Measurements from ENCODE around the gene PRIMPOL.

PRIMPOL gene

DNA sequence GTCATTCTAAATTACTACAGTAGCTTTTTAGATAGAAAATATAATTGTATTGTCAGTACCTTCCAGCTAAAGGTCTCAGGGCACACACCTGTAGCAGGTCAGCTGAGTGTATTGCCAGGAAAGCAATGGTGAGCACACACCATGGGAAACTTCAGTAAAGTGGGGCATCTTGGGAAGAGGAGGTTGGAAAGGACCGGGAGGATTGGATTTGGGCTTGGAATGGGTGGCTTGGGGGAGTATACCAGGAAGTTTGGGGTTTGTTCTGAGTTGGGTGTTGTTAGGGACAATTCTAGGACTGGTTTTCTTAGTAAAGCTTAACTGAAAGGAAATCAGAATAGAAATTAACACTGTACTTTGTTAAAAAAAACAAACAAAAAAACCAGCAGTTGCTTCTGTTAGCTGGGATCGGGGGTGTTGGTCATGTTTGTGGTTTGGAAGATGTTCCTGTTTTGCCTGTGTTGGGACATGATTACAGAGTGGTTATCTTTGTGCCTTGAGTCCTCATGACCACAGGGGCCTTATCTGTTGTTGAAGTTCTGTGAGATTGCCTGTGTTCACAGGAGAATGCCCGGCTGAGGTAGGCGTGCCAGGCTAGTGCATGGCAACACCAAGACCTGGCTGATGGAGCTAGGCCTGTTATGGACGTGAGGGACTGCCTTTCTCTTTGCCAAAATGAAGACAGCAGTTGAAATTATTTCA, 35.1 kb downstream of the PRIMPOL start:
- Histone ChIP-seq H3K4me2 (ENCODE audit: low read length) (no peak overlapping the region), H4K8ac (ENCODE audit: low read depth, low read length) (no peak overlapping the region), H4K5ac (ENCODE audit: low read length) (no peak overlapping the region), H2BK5ac (ENCODE audit: low read length) (no peak overlapping the region), H3K4ac (ENCODE audit: low read depth, low read length) (no peak overlapping the region), H3K27me3 (ENCODE audit: insufficient read depth, low read length, poor library complexity) (no peaks in the 10 kb centered on the region), H3K18ac (ENCODE audit: low read length) (no peak overlapping the region), H3K9ac (ENCODE audit: low read length) (no peak overlapping the region), H2BK15ac (replicated peaks; ENCODE audit: low read depth) (no peak overlapping the region), H3K23ac (ENCODE audit: low read length) (no peak overlapping the region), H3K79me1 (ENCODE audit: low read length) (no peaks in the 10 kb centered on the region), H3K4me1 (ENCODE audit: control insufficient read depth, low read depth, low read length) (peaks cover 2% of the 10 kb centered on the region), H3K56ac (ENCODE audit: low read length) (no peak overlapping the region), H3K36me3 (ENCODE audit: control insufficient read depth, insufficient read depth, low read length) (no peaks in the 10 kb centered on the region), H2BK120ac (ENCODE audit: low read depth, low read length) (no peak overlapping the region), H3K79me2 (ENCODE audit: control insufficient read depth, insufficient read depth, low read length) (no peaks in the 10 kb centered on the region), H3K27ac (ENCODE audit: low read depth, low read length) (no peak overlapping the region), H2AK5ac (ENCODE audit: low read length) (no peak overlapping the region), H3K4me3 (ENCODE audit: low read length) (no peak overlapping the region)
- no CpG with 5 or more reads among the region's 5 CpGs for WGBS (ENCODE audit: extremely low coverage, insufficient coverage, low lambda C conversion rate)
- peak; percentile 10 for DNase-seq

GRCh38 chr4:184688005-184688404, 38.5 kb downstream of the PRIMPOL start:
- WGBS (ENCODE audit: extremely low coverage, insufficient coverage, low lambda C conversion rate): no CpG with 5 or more reads among the region's 3 CpGs

DNA sequence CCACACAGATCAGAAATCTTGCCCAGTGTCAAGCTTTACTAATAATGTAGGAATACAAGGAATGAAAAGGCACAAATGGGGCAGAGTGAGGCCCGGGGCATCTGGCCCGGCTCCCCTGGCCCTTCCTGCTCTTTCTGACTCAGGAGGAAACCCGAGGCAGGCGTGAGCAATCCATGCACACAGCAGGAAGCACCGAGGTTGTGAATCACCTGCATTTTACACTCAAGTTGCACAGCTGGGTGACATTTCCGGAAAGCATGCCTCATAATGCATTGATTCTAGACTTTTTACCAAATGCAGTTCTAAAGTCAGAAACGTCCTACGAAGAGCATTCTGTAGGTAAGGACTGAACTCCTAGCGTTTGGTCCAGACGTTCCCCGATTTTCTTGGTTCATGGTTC, 38.9 kb downstream of the PRIMPOL start:
- Histone ChIP-seq H3K9ac (ENCODE audit: low read length) (no peak overlapping the region), H3K4ac (ENCODE audit: low read depth, low read length) (no peak overlapping the region), H3K4me1 (ENCODE audit: control insufficient read depth, low read depth, low read length) (peaks cover 2% of the 10 kb centered on the region), H3K18ac (ENCODE audit: low read length) (no peak overlapping the region), H3K79me2 (ENCODE audit: control insufficient read depth, insufficient read depth, low read length) (no peaks in the 10 kb centered on the region), H2BK15ac (replicated peaks; ENCODE audit: low read depth) (no peak overlapping the region), H3K4me2 (ENCODE audit: low read length) (no peak overlapping the region), H3K79me1 (ENCODE audit: low read length) (no peaks in the 10 kb centered on the region), H3K27ac (ENCODE audit: low read depth, low read length) (peak overlapping the region; percentile 22), H2BK5ac (ENCODE audit: low read length) (no peak overlapping the region), H3K27me3 (ENCODE audit: insufficient read depth, low read length, poor library complexity) (no peaks in the 10 kb centered on the region), H4K8ac (ENCODE audit: low read depth, low read length) (no peak overlapping the region), H4K5ac (ENCODE audit: low read length) (no peak overlapping the region), H3K23ac (ENCODE audit: low read length) (no peak overlapping the region), H3K4me3 (ENCODE audit: low read length) (no peak overlapping the region), H3K36me3 (ENCODE audit: control insufficient read depth, insufficient read depth, low read length) (no peaks in the 10 kb centered on the region), H2BK120ac (ENCODE audit: low read depth, low read length) (no peak overlapping the region), H3K56ac (ENCODE audit: low read length) (no peak overlapping the region), H2AK5ac (ENCODE audit: low read length) (no peak overlapping the region)
- peak; percentile 82 for DNase-seq
- no CpG with 5 or more reads among the region's 11 CpGs for WGBS (ENCODE audit: extremely low coverage, insufficient coverage, low lambda C conversion rate)

More at GRCh38 chr4:184688005-184688404, 38.5 kb downstream of the PRIMPOL start:
- Histone ChIP-seq H2AK5ac (ENCODE audit: low read length) (no peak overlapping the region), H3K27ac (ENCODE audit: low read depth, low read length) (no peak overlapping the region), H3K9ac (ENCODE audit: low read length) (no peak overlapping the region), H3K18ac (ENCODE audit: low read length) (no peak overlapping the region), H3K4me1 (ENCODE audit: control insufficient read depth, low read depth, low read length) (peaks cover 2% of the 10 kb centered on the region), H3K4ac (ENCODE audit: low read depth, low read length) (no peak overlapping the region), H3K79me2 (ENCODE audit: control insufficient read depth, insufficient read depth, low read length) (no peaks in the 10 kb centered on the region), H4K5ac (ENCODE audit: low read length) (no peak overlapping the region), H3K56ac (ENCODE audit: low read length) (no peak overlapping the region), H3K36me3 (ENCODE audit: control insufficient read depth, insufficient read depth, low read length) (no peaks in the 10 kb centered on the region), H4K8ac (ENCODE audit: low read depth, low read length) (no peak overlapping the region), H2BK15ac (replicated peaks; ENCODE audit: low read depth) (no peak overlapping the region), H2BK120ac (ENCODE audit: low read depth, low read length) (no peak overlapping the region), H3K79me1 (ENCODE audit: low read length) (no peaks in the 10 kb centered on the region), H2BK5ac (ENCODE audit: low read length) (no peak overlapping the region), H3K4me3 (ENCODE audit: low read length) (no peak overlapping the region), H3K27me3 (ENCODE audit: insufficient read depth, low read length, poor library complexity) (no peaks in the 10 kb centered on the region), H3K4me2 (ENCODE audit: low read length) (no peak overlapping the region), H3K23ac (ENCODE audit: low read length) (no peak overlapping the region)
- DNase-seq: no peak

DNA sequence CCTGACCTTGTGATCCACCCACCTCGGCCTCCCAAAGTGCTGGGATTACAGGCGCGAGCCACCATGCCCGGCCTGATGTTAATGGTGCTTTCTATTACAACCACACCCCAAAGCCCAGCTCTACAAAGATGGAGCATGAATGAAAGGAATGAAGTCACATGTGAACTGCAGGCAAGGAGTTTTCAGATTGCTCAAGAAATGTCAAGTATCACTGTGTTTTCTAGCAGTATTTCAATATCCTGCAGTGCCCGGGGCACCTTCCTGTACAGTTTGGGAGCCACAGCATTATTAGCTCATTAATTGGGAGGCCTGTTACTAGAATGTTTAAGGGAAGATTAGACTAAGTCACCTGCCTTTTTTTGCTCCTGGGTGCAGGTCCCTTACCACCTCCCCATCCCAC, 40.1 kb downstream of the PRIMPOL start:
- Histone ChIP-seq H3K4me1 (ENCODE audit: control insufficient read depth, low read depth, low read length) (peaks cover 2% of the 10 kb centered on the region), H3K4ac (ENCODE audit: low read depth, low read length) (no peak overlapping the region), H3K23ac (ENCODE audit: low read length) (no peak overlapping the region), H2BK5ac (ENCODE audit: low read length) (no peak overlapping the region), H3K9ac (ENCODE audit: low read length) (no peak overlapping the region), H3K27me3 (ENCODE audit: insufficient read depth, low read length, poor library complexity) (no peaks in the 10 kb centered on the region), H2AK5ac (ENCODE audit: low read length) (no peak overlapping the region), H3K27ac (ENCODE audit: low read depth, low read length) (no peak overlapping the region), H3K4me3 (ENCODE audit: low read length) (no peak overlapping the region), H4K5ac (ENCODE audit: low read length) (no peak overlapping the region), H3K79me1 (ENCODE audit: low read length) (no peaks in the 10 kb centered on the region), H3K36me3 (ENCODE audit: control insufficient read depth, insufficient read depth, low read length) (no peaks in the 10 kb centered on the region), H2BK15ac (replicated peaks; ENCODE audit: low read depth) (no peak overlapping the region), H3K79me2 (ENCODE audit: control insufficient read depth, insufficient read depth, low read length) (no peaks in the 10 kb centered on the region), H3K56ac (ENCODE audit: low read length) (no peak overlapping the region), H3K4me2 (ENCODE audit: low read length) (no peak overlapping the region), H3K18ac (ENCODE audit: low read length) (no peak overlapping the region), H4K8ac (ENCODE audit: low read depth, low read length) (no peak overlapping the region), H2BK120ac (ENCODE audit: low read depth, low read length) (no peak overlapping the region)
- no CpG with 5 or more reads among the region's 5 CpGs for WGBS (ENCODE audit: extremely low coverage, insufficient coverage, low lambda C conversion rate)
- no peak for DNase-seq

GRCh38 chr4:184693056-184693455, 43.5 kb downstream of the PRIMPOL start:
- no peak overlapping the region for H3K4me2 ChIP-seq (ENCODE audit: low read length)
- WGBS (ENCODE audit: extremely low coverage, insufficient coverage, low lambda C conversion rate): no CpG with 5 or more reads among the region's 5 CpGs
- no peak overlapping the region for H3K4me3 ChIP-seq (ENCODE audit: low read length)
- H3K4me1 ChIP-seq (ENCODE audit: control insufficient read depth, low read depth, low read length): peaks cover 2% of the 10 kb centered on the region
- H3K9ac ChIP-seq (ENCODE audit: low read length): no peak overlapping the region
- no peaks in the 10 kb centered on the region for H3K79me1 ChIP-seq (ENCODE audit: low read length)
- no peak overlapping the region for H2BK5ac ChIP-seq (ENCODE audit: low read length)
- no peaks in the 10 kb centered on the region for H3K79me2 ChIP-seq (ENCODE audit: control insufficient read depth, insufficient read depth, low read length)
- H2BK120ac ChIP-seq (ENCODE audit: low read depth, low read length): no peak overlapping the region
- no peak overlapping the region for H3K56ac ChIP-seq (ENCODE audit: low read length)
- H2AK5ac ChIP-seq (ENCODE audit: low read length): no peak overlapping the region
- no peak overlapping the region for H3K4ac ChIP-seq (ENCODE audit: low read depth, low read length)
- peaks cover 1% of the 10 kb centered on the region for H3K36me3 ChIP-seq (ENCODE audit: control insufficient read depth, insufficient read depth, low read length)
- no peak overlapping the region for H3K27ac ChIP-seq (ENCODE audit: low read depth, low read length)
- no peak overlapping the region for H3K18ac ChIP-seq (ENCODE audit: low read length)
- DNase-seq: no peak
- no peak overlapping the region for H4K8ac ChIP-seq (ENCODE audit: low read depth, low read length)
- H2BK15ac ChIP-seq (replicated peaks; ENCODE audit: low read depth): no peak overlapping the region
- no peak overlapping the region for H4K5ac ChIP-seq (ENCODE audit: low read length)
- H3K23ac ChIP-seq (ENCODE audit: low read length): no peak overlapping the region
- H3K27me3 ChIP-seq (ENCODE audit: insufficient read depth, low read length, poor library complexity): no peaks in the 10 kb centered on the region

- no peak overlapping the region for H3K4me2 ChIP-seq (ENCODE audit: low read length)
- no peak for DNase-seq
- no peak overlapping the region for H3K27ac ChIP-seq (ENCODE audit: low read depth, low read length)
- H4K8ac ChIP-seq (ENCODE audit: low read depth, low read length): no peak overlapping the region
- no peak overlapping the region for H3K4me3 ChIP-seq (ENCODE audit: low read length)
- no peak overlapping the region for H2BK5ac ChIP-seq (ENCODE audit: low read length)
- H3K79me1 ChIP-seq (ENCODE audit: low read length): no peaks in the 10 kb centered on the region
- H3K27me3 ChIP-seq (ENCODE audit: insufficient read depth, low read length, poor library complexity): no peaks in the 10 kb centered on the region
- no peak overlapping the region for H3K18ac ChIP-seq (ENCODE audit: low read length)
- H2BK15ac ChIP-seq (replicated peaks; ENCODE audit: low read depth): no peak overlapping the region
- H3K4ac ChIP-seq (ENCODE audit: low read depth, low read length): no peak overlapping the region
- no peak overlapping the region for H3K56ac ChIP-seq (ENCODE audit: low read length)
- no peaks in the 10 kb centered on the region for H3K4me1 ChIP-seq (ENCODE audit: control insufficient read depth, low read depth, low read length)
- no peak overlapping the region for H2BK120ac ChIP-seq (ENCODE audit: low read depth, low read length)
- H2AK5ac ChIP-seq (ENCODE audit: low read length): no peak overlapping the region
- H3K36me3 ChIP-seq (ENCODE audit: control insufficient read depth, insufficient read depth, low read length): peaks cover 1% of the 10 kb centered on the region
- no peak overlapping the region for H3K9ac ChIP-seq (ENCODE audit: low read length)
- H3K23ac ChIP-seq (ENCODE audit: low read length): no peak overlapping the region
- no peak overlapping the region for H4K5ac ChIP-seq (ENCODE audit: low read length)
- no peaks in the 10 kb centered on the region for H3K79me2 ChIP-seq (ENCODE audit: control insufficient read depth, insufficient read depth, low read length)
These were observed 44.9 kb downstream of the PRIMPOL start for GRCh38 chr4:184694412-184694956.
